Left ventricle myocardium inferior (tissue), 1 donor: ENCODE data around the gene STOM. TPM values are rescaled to one million over a fixed set of nuclear protein-coding genes. Genes with fewer than 3 reads are reported as not detected.

Source experiments
- DNase-seq: peaks from one replicate; pipeline ENCODE4 v3.0.0-alpha.2; 2020
- H3K27ac ChIP-seq: fragments of 200-600 bp; replicated peaks from 2 replicates; pipeline ENCODE4 v1.8.0; 2021
- H3K27me3 ChIP-seq: fragments of 200-600 bp; 2 replicates; pipeline ENCODE4 v1.8.0; 2021; ENCODE audit warnings: low read depth
- H3K36me3 ChIP-seq: fragments of 200-600 bp; 2 replicates; pipeline ENCODE4 v1.8.0; 2021
- H3K4me1 ChIP-seq: fragments of 200-600 bp; 2 replicates; pipeline ENCODE4 v1.8.0; 2021
- H3K4me3 ChIP-seq: fragments of 200-600 bp; 2 replicates; pipeline ENCODE4 v1.8.0; 2021; ENCODE audit warnings: mild to moderate bottlenecking, moderate library complexity
- H3K9me3 ChIP-seq: fragments of 200-600 bp; replicated peaks from 2 replicates; pipeline ENCODE4 v1.8.0; 2021
- CTCF ChIP-seq: fragments of 200-600 bp; IDR thresholded peaks from 2 replicates; pipeline ENCODE4 v1.8.0; 2021; ENCODE audit warnings: antibody characterized with exemption, mild to moderate bottlenecking, borderline replicate concordance
- intact Hi-C: fragments of 100-400 bp; cut with micrococcal nuclease; formaldehyde crosslinking; loops from one replicate; pipeline ENCODE4 v1.11.0; 2022
- total RNA-seq: library from RNA; stranded (reverse); fragmentation: NEBNext Ultra II Directional; extraction: Animal tissue kit (Norgen Biotek cat#: 25700); gene quantifications from one replicate; pipeline ENCODE4 v1.2.1, GENCODE V29; 2021
- donor health status: DM: no; HTN: yes; CAD: no; lungs with severe emphysema.

Gene STOM
- total RNA-seq, 1 donor from 2014 or later: 165 TPM

DNA sequence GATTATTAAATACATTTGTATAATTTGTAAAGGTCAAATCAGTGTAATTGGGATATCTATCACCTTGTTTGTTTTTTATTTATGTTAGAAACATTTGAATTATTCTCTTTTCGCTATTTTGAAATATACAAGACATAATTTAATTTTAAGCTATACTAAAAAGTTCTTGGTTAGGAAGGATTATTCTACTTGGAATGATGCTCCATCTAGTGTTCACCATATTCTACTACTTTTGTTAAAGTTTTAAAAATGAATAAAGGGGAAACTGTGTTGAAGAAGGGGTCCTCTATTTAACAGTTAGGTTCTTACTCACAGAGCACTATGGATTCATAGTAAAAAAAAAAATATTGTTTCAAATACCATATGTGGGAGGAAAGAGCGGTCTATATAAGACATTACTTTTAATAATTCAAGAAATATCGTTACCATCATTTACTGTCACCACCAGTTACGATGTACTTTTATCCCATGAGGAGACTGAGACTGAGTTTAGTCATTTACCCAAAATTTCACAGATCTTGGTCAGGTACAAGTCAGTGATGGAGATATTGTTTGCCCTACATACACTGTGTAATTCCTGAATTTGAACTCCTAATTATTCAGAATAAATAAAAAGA, 6.3 kb upstream of the STOM start:
- intact Hi-C loops: no loop called here
- H3K4me1 ChIP-seq: peaks cover 47% of the 10 kb centered on the region
- peak; percentile 66 for TF ChIP-seq CTCF

DNA sequence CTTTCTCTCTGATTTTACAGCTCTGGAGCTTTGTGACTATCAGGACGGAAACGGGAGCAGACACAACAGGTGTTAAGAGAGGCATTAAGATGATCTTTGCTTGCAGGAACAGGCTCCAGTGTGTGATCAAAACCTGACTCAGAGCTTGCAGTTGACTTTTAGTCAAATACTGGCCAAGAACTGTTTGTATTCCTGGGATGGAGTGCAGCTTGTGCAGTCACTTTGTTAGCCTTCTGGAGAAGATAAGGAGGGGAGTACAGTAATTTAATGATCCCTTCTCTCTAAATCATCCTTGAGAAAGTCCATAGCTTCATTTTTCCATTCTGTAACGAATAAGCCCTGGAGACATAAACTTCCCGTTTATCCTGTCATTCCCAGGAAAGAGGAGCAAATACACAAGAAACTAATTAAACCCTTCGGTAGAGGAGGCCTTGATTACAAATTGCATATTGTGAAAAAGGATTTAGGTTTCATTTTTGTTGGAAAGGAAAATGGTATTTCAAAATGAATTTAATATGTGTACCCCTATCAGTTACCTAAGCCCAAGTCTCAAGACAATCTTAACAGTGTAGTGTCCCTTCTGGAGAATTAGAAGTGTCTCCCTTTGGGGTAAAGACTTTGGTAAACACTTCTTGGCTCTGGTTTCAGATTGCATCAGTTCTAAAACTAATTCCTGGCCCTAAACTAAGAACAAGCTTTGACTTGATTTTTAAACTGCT, 3.1 kb upstream of the STOM start:
- Histone ChIP-seq H3K27me3 (no peaks in the 10 kb centered on the region), H3K9me3 (no peaks in the 10 kb centered on the region), H3K4me1 (peaks cover 76% of the 10 kb centered on the region), H3K36me3 (no peaks in the 10 kb centered on the region), H3K4me3 (no peak overlapping the region), H3K27ac (peak overlapping the region; percentile 98)
- intact Hi-C loops: no loop called here
- DNase-seq: no peak
- TF ChIP-seq CTCF: no peak

More for the DNA sequence above, 6.3 kb upstream of the STOM start:
- Histone ChIP-seq H3K27me3 (no peaks in the 10 kb centered on the region), H3K9me3 (no peaks in the 10 kb centered on the region), H3K36me3 (no peaks in the 10 kb centered on the region), H3K27ac (no peak overlapping the region), H3K4me3 (no peak overlapping the region)
- DNase-seq: no peak

- Histone ChIP-seq H3K9me3 (no peaks in the 10 kb centered on the region), H3K27ac (peak overlapping the region; percentile 98), H3K27me3 (no peaks in the 10 kb centered on the region), H3K4me1 (peaks cover 84% of the 10 kb centered on the region), H3K36me3 (no peaks in the 10 kb centered on the region), H3K4me3 (no peak overlapping the region)
- no peak for TF ChIP-seq CTCF
- DNase-seq: no peak
- intact Hi-C loops: no loop called here
These were observed 2.4 kb upstream of the STOM start for GRCh38 chr9:121372239-121373010.

GRCh38 chr9:121371495-121372061, 1.5 kb upstream of the STOM start:
- TF ChIP-seq CTCF: no peak
- Histone ChIP-seq H3K27me3 (no peaks in the 10 kb centered on the region), H3K9me3 (no peaks in the 10 kb centered on the region), H3K36me3 (peaks cover 4% of the 10 kb centered on the region), H3K27ac (peak overlapping the region; percentile 98), H3K4me3 (no peak overlapping the region), H3K4me1 (peaks cover 92% of the 10 kb centered on the region)
- DNase-seq: no peak
- intact Hi-C loops: no loop called here

GRCh38 chr9:121368745-121369144, 1.3 kb downstream of the STOM start:
- intact Hi-C loops: no loop called here
- peaks cover 97% of the 10 kb centered on the region for H3K4me1 ChIP-seq

More at GRCh38 chr9:121368745-121369144, 1.3 kb downstream of the STOM start:
- H3K36me3 ChIP-seq: peaks cover 15% of the 10 kb centered on the region
- H3K4me3 ChIP-seq: peak overlapping the region; percentile 87
- no peak for DNase-seq
- TF ChIP-seq CTCF: no peak
- H3K27ac ChIP-seq: peak overlapping the region; percentile 98
- no peaks in the 10 kb centered on the region for H3K9me3 ChIP-seq
- H3K27me3 ChIP-seq: no peaks in the 10 kb centered on the region
